SK-N-SH (cell line): ENCODE results near the gene MAD1L1. TPM values are rescaled to one million over a fixed set of nuclear protein-coding genes. Genes with fewer than 3 reads are reported as not detected.
A peak's percentile ranks its signal among the peaks of the same experiment; 100 is the strongest.

Experiments used
- CTCF ChIA-PET: fragments of 300-600, 350-600 bp; formaldehyde crosslinking; extraction: SDS; loops from one replicate; lab custom pipeline; 2021; lab: Yijun Ruan, JAX
- POLR2A ChIA-PET: fragments of 350-600 bp; sonication (Branson Sonifier 250); formaldehyde crosslinking; extraction: SDS; loops from one replicate; lab custom pipeline; 2020; ENCODE audit warnings: antibody characterized with exemption, inconsistent platforms; lab: Yijun Ruan, JAX
- DNase-seq: peaks from one replicate; pipeline ENCODE4 v3.0.0; 2012
- H2AFZ ChIP-seq: fragments of 200-600 bp; sonication (generic); 2 replicates; pipeline ENCODE4 v1.8.1; 2016; ENCODE audit warnings: antibody characterized with exemption, mild to moderate bottlenecking, low read depth
- H3F3A ChIP-seq: fragments of 200-600 bp; sonication (generic); replicated peaks from 2 replicates; pipeline ENCODE3; 2016; ENCODE audit warnings: antibody characterized with exemption, mild to moderate bottlenecking; ENCODE audit not compliant: insufficient read depth
- H3K27ac ChIP-seq, 2 experiments: fragments of 200-500 bp in 1 of 2; fragments of 200-600 bp in 1 of 2; sonication (Bioruptor generic) in 1 of 2; sonication (generic), shearing (Covaris generic) in 1 of 2; 2 replicates each; pipeline versions ENCODE4 v1.5.1 to v1.6.1; 2014 to 2016; ENCODE audit warnings: low read depth in 2 of 2, inconsistent platforms in 1 of 2, low read length in 1 of 2, mild to moderate bottlenecking in 1 of 2, mixed read lengths in 1 of 2
- H3K27me3 ChIP-seq: fragments of 200-600 bp; sonication (generic), shearing (Covaris generic); 2 replicates; pipeline ENCODE4 v1.6.1; 2016; ENCODE audit warnings: mixed run types; ENCODE audit not compliant: insufficient read depth
- H3K36me3 ChIP-seq, 2 experiments: fragments of 200-500 bp in 1 of 2; fragments of 200-600 bp in 1 of 2; sonication (Bioruptor generic) in 1 of 2; sonication (generic) in 1 of 2; replicated peaks in 1 of 2; 2 replicates each; pipeline versions ENCODE3 to v1.5.1; 2014 to 2016; ENCODE audit warnings: low read length in 1 of 2, mild to moderate bottlenecking in 1 of 2; ENCODE audit not compliant: insufficient read depth in 2 of 2, control insufficient read depth in 1 of 2
- H3K4me1 ChIP-seq, 2 experiments: fragments of 200-500 bp in 1 of 2; fragments of 200-600 bp in 1 of 2; sonication (Bioruptor generic) in 1 of 2; sonication (generic), shearing (Covaris generic) in 1 of 2; 2 replicates each; pipeline versions ENCODE4 v1.5.1 to v1.6.1; 2014 to 2016; ENCODE audit warnings: low read depth in 1 of 2, low read length in 1 of 2, mixed run types in 1 of 2; ENCODE audit not compliant: insufficient read depth in 2 of 2, control insufficient read depth in 1 of 2
- H3K4me2 ChIP-seq: fragments of 200-600 bp; sonication (generic), shearing (Covaris generic); 2 replicates; pipeline ENCODE4 v1.6.1; 2017; ENCODE audit warnings: mixed run types
- H3K4me3 ChIP-seq, 2 experiments: fragments of 200-500 bp in 1 of 2; fragments of 200-600 bp in 1 of 2; sonication (Bioruptor generic) in 1 of 2; sonication (generic), shearing (Covaris generic) in 1 of 2; 2 replicates each; pipeline versions ENCODE4 v1.5.1 to v1.8.1; 2014 to 2016; ENCODE audit warnings: low read depth in 2 of 2, inconsistent platforms in 1 of 2, low read length in 1 of 2, mild to moderate bottlenecking in 1 of 2, mixed read lengths in 1 of 2, moderate library complexity in 1 of 2
- H3K79me2 ChIP-seq: fragments of 200-600 bp; sonication (generic); 2 replicates; pipeline ENCODE4 v1.8.1; 2017; ENCODE audit warnings: mild to moderate bottlenecking; ENCODE audit not compliant: insufficient read depth
- H3K9ac ChIP-seq: fragments of 200-600 bp; sonication (generic); 2 replicates; pipeline ENCODE4 v1.6.1; 2017; ENCODE audit warnings: mixed run types
- H3K9me2 ChIP-seq: fragments of 200-600 bp; sonication (generic); 2 replicates; pipeline ENCODE4 v1.6.1; 2017; ENCODE audit warnings: mixed run types
- H3K9me3 ChIP-seq: fragments of 200-600 bp; sonication (generic); 2 replicates; pipeline ENCODE4 v1.6.1; 2017; ENCODE audit warnings: mixed run types, mild to moderate bottlenecking, moderate library complexity
- H4K20me1 ChIP-seq: fragments of 200-600 bp; sonication (generic); 2 replicates; pipeline ENCODE4 v1.6.1; 2017; ENCODE audit warnings: mild to moderate bottlenecking, mixed run types; ENCODE audit not compliant: insufficient read depth
- EZH2phosphoT487 ChIP-seq: fragments of 200-600 bp; sonication (generic); IDR thresholded peaks from 2 replicates; pipeline ENCODE4 v1.6.1; 2017; ENCODE audit warnings: low read depth, mixed run types, mild to moderate bottlenecking, antibody characterized with exemption, moderate library complexity, borderline replicate concordance
- FOXJ3 ChIP-seq: sonication (generic); formaldehyde crosslinking; IDR thresholded peaks from 2 replicates; pipeline ENCODE4 v1.5.1; 2020; ENCODE audit warnings: mild to moderate bottlenecking, missing genetic modification reagents
- FOXM1 ChIP-seq: IDR thresholded peaks from 2 replicates; pipeline ENCODE4 v1.4.0; 2012; ENCODE audit warnings: low read depth, mild to moderate bottlenecking
- GABPA ChIP-seq: IDR thresholded peaks from 2 replicates; pipeline ENCODE4 v1.4.0; 2012; ENCODE audit warnings: low read depth, mild to moderate bottlenecking
- GATA2 ChIP-seq: sonication (generic); formaldehyde crosslinking; IDR thresholded peaks from 2 replicates; pipeline ENCODE4 v1.5.0; 2020; ENCODE audit warnings: mild to moderate bottlenecking, missing genetic modification reagents
- MEF2A ChIP-seq: IDR thresholded peaks from 2 replicates; pipeline ENCODE4 v1.4.0; 2012; ENCODE audit warnings: low read depth, borderline replicate concordance
- MXI1 ChIP-seq: IDR thresholded peaks from 2 replicates; pipeline ENCODE4 v1.6.1; 2012; ENCODE audit warnings: mild to moderate bottlenecking, low read depth, low read length, improper control_type of control experiment
- RCOR1 ChIP-seq: fragments of 150-350 bp; IDR thresholded peaks from 2 replicates; pipeline ENCODE4 v1.6.1; 2017; ENCODE audit warnings: antibody characterized with exemption, low read length
- REST ChIP-seq: IDR thresholded peaks from 2 replicates; pipeline ENCODE4 v1.6.1; 2012; ENCODE audit warnings: mild to moderate bottlenecking, low read depth, low read length, moderate library complexity
- RXRA ChIP-seq: IDR thresholded peaks from 2 replicates; pipeline ENCODE4 v1.4.0; 2012; ENCODE audit warnings: low read depth, mild to moderate bottlenecking, borderline replicate concordance
- SIN3A ChIP-seq: IDR thresholded peaks from 2 replicates; pipeline ENCODE4 v1.6.1; 2012; ENCODE audit warnings: low read depth, mild to moderate bottlenecking, low read length, moderate library complexity, borderline replicate concordance
- SMC3 ChIP-seq: IDR thresholded peaks from 2 replicates; pipeline ENCODE4 v1.6.1; 2012; ENCODE audit warnings: low read depth, low read length, improper control_type of control experiment
- TAF1 ChIP-seq: IDR thresholded peaks from 2 replicates; pipeline ENCODE4 v1.6.1; 2012; ENCODE audit warnings: low read depth, mild to moderate bottlenecking, low read length, moderate library complexity, borderline replicate concordance
- TEAD4 ChIP-seq: IDR thresholded peaks from 2 replicates; pipeline ENCODE4 v1.4.0; 2012; ENCODE audit warnings: mild to moderate bottlenecking, borderline replicate concordance; ENCODE audit not compliant: insufficient read depth
- WGBS: methylation state at CpG from one replicate; pipeline ENCODE4 v1.1.6; 2017; ENCODE audit warnings: low lambda C conversion rate; 5-methylcytosine and 5-hydroxymethylcytosine counted together
- polyA plus RNA-seq, 3 experiments: library from polyadenylated mRNA; depleted of rRNA; stranded (reverse); fragments of >200 nt; gene quantifications; 2 replicates each; pipeline ENCODE4 v1.2.3, GENCODE V29; 2012

The MAD1L1 gene
- polyA plus RNA-seq, 1 of the 3 experiments (the other 2 are of a cell fraction): 46.2 TPM

DNA sequence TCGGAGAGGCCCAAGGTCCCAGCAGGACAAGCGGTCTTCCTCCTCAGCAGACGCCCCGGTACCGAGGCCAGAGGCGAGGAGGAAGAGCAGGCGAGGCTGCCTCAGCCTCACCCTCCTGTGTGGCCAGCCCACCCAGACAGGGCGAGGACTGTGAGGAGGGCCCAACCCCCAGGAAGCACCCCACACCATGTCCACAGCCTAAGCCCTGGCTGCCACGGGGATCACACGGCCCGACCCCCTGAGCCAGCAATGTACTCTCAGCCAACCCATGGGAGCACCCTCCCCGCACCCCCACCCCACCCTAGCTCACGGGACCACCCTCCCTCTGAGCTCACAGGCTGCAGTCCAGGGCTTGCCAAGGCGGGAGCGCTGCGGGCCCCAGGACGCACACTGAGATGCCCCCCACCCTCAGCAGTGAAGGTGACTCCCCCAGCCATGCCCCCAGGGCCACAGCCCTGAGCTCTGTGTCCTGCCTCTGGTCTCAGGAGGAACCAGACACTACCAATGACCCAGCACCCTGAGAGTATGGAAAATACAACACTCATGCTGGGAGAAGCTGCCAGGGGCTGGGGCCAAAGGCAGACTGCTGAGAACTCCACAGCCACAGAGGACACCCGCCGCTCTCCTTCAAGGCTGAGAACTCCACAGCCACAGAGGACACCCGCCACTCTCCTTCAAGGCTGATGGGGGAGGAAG, 93.6 kb downstream of the MAD1L1 start:
- Histone ChIP-seq H3K9ac (no peak overlapping the region), H3K36me3 (peaks cover 0 to 20% of the 10 kb centered on the region in 2 experiments), H3K9me3 (no peaks in the 10 kb centered on the region), H3F3A (no peaks in the 10 kb centered on the region), H3K4me2 (no peak overlapping the region), H3K79me2 (peaks cover 3% of the 10 kb centered on the region; the same call in 1 of the 2 replicates), H3K27me3 (no peaks in the 10 kb centered on the region), H2AFZ (no peak overlapping the region), H3K27ac (peak overlapping the region in 1 of 2 experiments; percentile 74; a peak in 2 of 4 replicates), H4K20me1 (0 out of 2 replicates have a peak, but pooled peaks cover 3% of the 10 kb centered on the region), H3K9me2 (no peaks in the 10 kb centered on the region), H3K4me1 (peaks cover 0 to 53% of the 10 kb centered on the region in 2 experiments; a peak in 1 of 4 replicates), H3K4me3 (no peak overlapping the region)
- TF ChIP-seq SIN3A (no peak), GATA2 (no peak), SMC3 (no peak), MEF2A (no peak), TAF1 (no peak), REST (no peak), GABPA (no peak), EZH2phosphoT487 (no peak)
- ChIA-PET POLR2A (no interaction called here), CTCF (interaction anchor here (1.8 kb wide), 1 partner anchor 9 kb away, joined by 6 read pairs; no protein-coding TSS in a partner anchor)
- 90% methylated on average over 11 of the region's 20 CpGs for WGBS
- no peak for DNase-seq

DNA sequence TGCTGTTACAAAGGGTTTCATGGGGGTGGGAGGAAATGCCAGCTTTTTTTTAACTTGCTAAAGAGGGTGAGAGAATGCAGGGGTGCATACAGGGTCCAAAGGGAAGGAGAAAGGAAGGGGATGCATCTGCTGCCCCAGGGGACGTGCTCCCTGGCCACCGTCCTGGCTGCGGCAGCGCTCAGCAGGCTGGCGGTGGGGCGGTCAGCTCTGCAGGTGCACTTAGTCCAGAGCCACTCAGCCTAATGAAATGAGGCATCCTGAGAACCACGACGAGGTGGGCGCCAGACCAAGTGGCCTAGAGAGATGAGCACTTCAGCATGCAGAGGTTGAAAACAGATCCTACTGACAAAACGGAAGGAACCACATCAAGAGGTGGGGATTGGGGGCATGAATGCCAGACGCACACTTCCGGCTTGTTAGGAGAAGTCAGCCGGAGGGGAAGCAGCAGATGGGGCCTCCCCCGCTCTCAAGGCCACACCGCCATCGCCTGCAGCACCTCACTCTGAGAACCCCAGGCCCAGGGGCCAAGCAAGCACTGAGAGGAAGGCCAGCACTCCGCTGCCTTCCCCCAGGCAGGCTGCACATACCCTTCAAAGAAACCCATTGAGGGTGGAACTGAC, 94.5 kb downstream of the MAD1L1 start:
- Histone ChIP-seq H3K4me1 (peaks cover 0 to 44% of the 10 kb centered on the region in 2 experiments; a peak in 1 of 4 replicates), H3K9me3 (no peaks in the 10 kb centered on the region), H3K36me3 (peaks cover 0 to 20% of the 10 kb centered on the region in 2 experiments), H3K27ac (peak overlapping the region in 1 of 2 experiments; percentile 74; a peak in 2 of 4 replicates), H3K4me2 (no peak overlapping the region), H4K20me1 (0 out of 2 replicates have a peak, but pooled peaks cover 3% of the 10 kb centered on the region), H3K9ac (no peak overlapping the region), H3F3A (no peaks in the 10 kb centered on the region), H3K79me2 (peaks cover 3% of the 10 kb centered on the region; the same call in 1 of the 2 replicates), H3K27me3 (no peaks in the 10 kb centered on the region), H2AFZ (no peak overlapping the region), H3K4me3 (no peak overlapping the region), H3K9me2 (no peaks in the 10 kb centered on the region)
- TF ChIP-seq REST (no peak), GABPA (peak; percentile 10; the same call in 1 of the 2 replicates), FOXM1 (no peak), GATA2 (peak; percentile 33; the same call in 1 of the 2 replicates), RCOR1 (no peak), TEAD4 (no peak), RXRA (no peak), TAF1 (no peak), FOXJ3 (CRISPR knock-in tag) (0 out of 2 replicates have a peak, but pooled peaks have one; percentile 11), MXI1 (no peak)
- POLR2A ChIA-PET: no interaction called here
- DNase-seq: peak; percentile 85
- CTCF ChIA-PET: interaction anchor here (0.8 to 2.5 kb wide), 3 partner anchors 10 to 59 kb away, joined by 3 to 6 read pairs (median 5); no protein-coding TSS in a partner anchor
- 94% methylated on average over 17 of the region's 17 CpGs for WGBS
